Left cardiac atrium (tissue), 4 donors: ENCODE results near the gene UBE2U. TPM values are rescaled to one million over a fixed set of nuclear protein-coding genes. Genes with fewer than 3 reads are reported as not detected.

ENCODE experiments used
- ATAC-seq, 2 donors: fragments of 200-7000 bp; cut with Tn5 transposase; one replicate each; pipeline ENCODE4 v1.9.1; 2020; ENCODE audit warnings: mild to moderate bottlenecking in 2 of 2, moderate library complexity in 2 of 2
- DNase-seq: peaks from one replicate; pipeline ENCODE4 v3.0.0-alpha.2; 2020
- intact Hi-C, 2 donors: fragments of 100-400 bp; cut with DNase I; formaldehyde crosslinking; loops; one replicate each; pipeline versions ENCODE4 v1.14.1 to v1.15.1; 2022 to 2023
- total RNA-seq, 2 donors: library from RNA; stranded (reverse); fragmentation: NEBNext Ultra II Directional; extraction: Animal tissue kit (Norgen Biotek cat#: 25700); gene quantifications; one replicate each; pipeline ENCODE4 v1.2.1, GENCODE V29; 2021
- donor health status: DM: no; HTN: yes; CAD: no.
- donor health status: DM: no; HTN: yes; CAD: no; lungs with severe emphysema.
- donor health status: DM: yes; HTN: yes; CAD: no.
- donor health status: Dilated cardiomyopathy.

Gene UBE2U
- total RNA-seq, 2 donors from 2014 or later, result not detected

DNA sequence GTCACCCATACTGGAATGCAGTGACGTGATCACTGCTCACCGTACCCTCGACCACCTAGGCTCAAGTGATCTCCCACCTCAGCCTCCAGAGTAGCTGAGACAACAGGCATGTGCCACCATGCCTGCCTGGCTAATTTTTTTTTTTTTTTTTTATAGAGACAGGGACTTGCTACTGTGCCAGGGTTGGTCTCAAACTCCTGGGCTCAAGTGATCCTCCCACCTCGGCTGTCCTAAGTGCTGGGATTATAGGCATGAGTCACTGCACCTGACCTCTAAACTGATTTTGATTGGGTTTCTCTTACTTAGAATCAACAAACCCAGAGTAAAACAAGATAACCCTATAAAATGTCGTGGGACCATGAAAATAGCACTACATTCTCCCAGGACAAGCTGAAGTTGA lies 112.0 kb downstream of the UBE2U start:
- ATAC-seq (no peak), DNase-seq (no peak)
- intact Hi-C loops, result no loop called here
